Stimulated activated effector memory CD8-positive, alpha-beta T cell treated with anti-CD3 and anti-CD28 coated beads, Interleukin-12 subunit alpha, Interleukin-12 subunit beta, amount 100 ng/mL, for 72 hours (primary cell): ENCODE data around the gene SLC6A19.

Experiments
- ATAC-seq: fragments of 150-1000 bp; cut with Tn5 transposase; 2 replicates; pipeline ENCODE4 v1.10.0; 2021
- DNase-seq, 2 donors: peaks; one replicate each; pipeline ENCODE4 v3.0.0; 2021 to 2022; ENCODE audit warnings: low spot score in 2 of 2
- H3K27ac Mint-ChIP-seq: one replicate; pipeline ENCODE4 v1.8.0; 2022; ENCODE audit warnings: mild to moderate bottlenecking, mixed read lengths
- H3K36me3 Mint-ChIP-seq: one replicate; pipeline ENCODE4 v1.8.0; 2022; ENCODE audit warnings: mild to moderate bottlenecking, mixed read lengths
- H3K4me1 Mint-ChIP-seq: one replicate; pipeline ENCODE4 v1.8.0; 2022; ENCODE audit warnings: mixed read lengths
- H3K4me3 Mint-ChIP-seq: one replicate; pipeline ENCODE4 v1.8.0; 2022; ENCODE audit warnings: mild to moderate bottlenecking, mixed read lengths
- H3K9me3 Mint-ChIP-seq: one replicate; pipeline ENCODE4 v1.8.0; 2022; ENCODE audit warnings: mixed read lengths

The SLC6A19 gene

GRCh38 chr5:1216211-1216917, 15.0 kb downstream of the SLC6A19 start:
- no peak overlapping the region for H3K27ac Mint-ChIP-seq
- no peaks in the 10 kb centered on the region for H3K36me3 Mint-ChIP-seq
- DNase-seq (no peak), ATAC-seq (no peak)
- no peak overlapping the region for H3K4me3 Mint-ChIP-seq
- no peaks in the 10 kb centered on the region for H3K4me1 Mint-ChIP-seq
- no peaks in the 10 kb centered on the region for H3K9me3 Mint-ChIP-seq

- DNase-seq (no peak), ATAC-seq (no peak)
- no peaks in the 10 kb centered on the region for H3K4me1 Mint-ChIP-seq
- no peak overlapping the region for H3K27ac Mint-ChIP-seq
- H3K4me3 Mint-ChIP-seq, result no peak overlapping the region
- H3K36me3 Mint-ChIP-seq, result no peaks in the 10 kb centered on the region
- no peaks in the 10 kb centered on the region for H3K9me3 Mint-ChIP-seq
These were observed 15.5 kb downstream of the SLC6A19 start for GRCh38 chr5:1216918-1217295.

GRCh38 chr5:1217596-1218206, 16.3 kb downstream of the SLC6A19 start:
- Mint-ChIP-seq H3K27ac (no peak overlapping the region), H3K4me1 (no peaks in the 10 kb centered on the region), H3K9me3 (no peaks in the 10 kb centered on the region), H3K4me3 (no peak overlapping the region), H3K36me3 (no peaks in the 10 kb centered on the region)
- DNase-seq (no peak), ATAC-seq (no peak)

DNA sequence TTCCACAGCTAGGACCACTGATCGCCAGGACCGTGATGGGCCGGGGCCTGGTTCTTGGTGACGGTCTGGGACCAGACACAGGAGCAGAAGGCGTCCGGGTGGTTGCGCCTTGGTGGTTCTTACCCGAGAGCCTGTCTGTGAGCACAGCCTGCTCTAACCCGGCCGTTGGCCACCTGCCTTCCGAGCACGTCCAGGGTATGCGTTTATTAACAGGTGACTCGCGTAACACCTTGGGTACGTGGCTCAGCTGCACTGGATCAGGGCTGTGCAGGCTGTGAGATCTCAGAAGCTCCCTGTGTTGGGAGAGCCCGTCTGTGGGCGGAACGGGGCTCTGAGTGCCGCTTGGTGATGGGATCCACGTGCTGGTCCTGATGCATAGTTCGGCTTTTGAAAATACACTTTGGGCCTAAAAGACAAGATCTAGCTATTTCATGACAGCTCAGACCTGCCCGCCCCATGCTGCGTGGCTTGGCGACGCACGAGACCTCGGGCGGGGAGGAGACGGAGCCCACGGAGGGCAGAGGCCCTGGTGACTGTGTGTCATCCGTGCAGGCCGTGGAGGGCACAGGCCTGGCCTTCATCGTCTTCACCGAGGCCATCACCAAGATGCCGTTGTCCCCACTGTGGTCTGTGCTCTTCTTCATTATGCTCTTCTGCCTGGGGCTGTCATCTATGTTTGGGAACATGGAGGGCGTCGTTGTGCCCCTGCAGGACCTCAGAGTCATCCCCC, 17.1 kb downstream of the SLC6A19 start:
- Mint-ChIP-seq H3K4me1 (no peaks in the 10 kb centered on the region), H3K9me3 (no peaks in the 10 kb centered on the region), H3K27ac (no peak overlapping the region), H3K4me3 (no peak overlapping the region), H3K36me3 (no peaks in the 10 kb centered on the region)
- DNase-seq (no peak), ATAC-seq (no peak)

DNA sequence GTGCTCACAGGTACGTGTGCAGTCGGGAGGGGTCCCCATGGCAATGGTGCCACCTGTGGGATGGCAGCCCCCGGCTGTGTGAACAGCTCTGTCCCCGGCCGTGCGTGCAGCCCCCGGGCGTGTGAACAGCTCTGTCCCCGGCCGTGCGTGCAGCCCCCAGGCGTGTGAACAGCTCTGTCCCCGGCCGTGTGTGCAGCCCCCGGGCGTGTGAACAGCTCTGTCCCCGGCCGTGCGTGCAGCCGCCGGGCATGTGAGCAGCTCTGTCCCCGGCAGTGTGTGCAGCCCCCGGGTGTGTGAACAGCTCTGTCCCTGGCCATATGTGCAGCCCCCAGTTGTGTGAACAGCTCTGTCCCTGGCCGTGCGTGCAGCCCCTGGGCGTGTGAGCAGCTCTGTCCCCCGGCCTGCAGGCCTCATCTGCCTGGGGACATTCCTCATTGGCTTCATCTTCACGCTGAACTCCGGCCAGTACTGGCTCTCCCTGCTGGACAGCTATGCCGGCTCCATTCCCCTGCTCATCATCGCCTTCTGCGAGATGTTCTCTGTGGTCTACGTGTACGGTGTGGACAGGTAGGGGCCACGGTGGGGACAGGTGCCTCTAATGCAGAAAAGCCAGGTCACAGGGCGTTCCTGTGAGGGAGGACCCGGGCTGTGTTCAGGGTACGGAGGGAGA, 17.8 kb downstream of the SLC6A19 start:
- no peak overlapping the region for H3K27ac Mint-ChIP-seq
- no peak overlapping the region for H3K4me3 Mint-ChIP-seq
- no peaks in the 10 kb centered on the region for H3K4me1 Mint-ChIP-seq
- ATAC-seq (no peak), DNase-seq (no peak)
- H3K9me3 Mint-ChIP-seq, result no peaks in the 10 kb centered on the region
- H3K36me3 Mint-ChIP-seq, result no peaks in the 10 kb centered on the region

DNA sequence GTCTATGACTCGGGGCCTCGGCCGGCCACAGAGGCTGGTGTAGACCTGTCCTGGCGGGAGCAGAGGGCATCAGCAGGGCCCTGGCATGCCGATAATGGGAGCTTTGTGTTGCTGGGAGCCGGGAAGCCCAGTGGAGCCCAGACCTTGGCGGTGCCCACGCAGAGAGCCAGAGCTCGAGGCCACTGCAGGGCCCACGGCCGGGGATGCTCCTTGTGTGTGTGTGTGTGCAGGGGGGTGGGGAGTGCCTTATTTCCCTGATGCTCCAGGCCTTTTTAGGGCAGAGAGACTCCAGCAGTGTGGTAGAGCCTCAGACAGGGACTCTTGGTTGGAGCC, 18.3 kb downstream of the SLC6A19 start:
- H3K36me3 Mint-ChIP-seq, result no peaks in the 10 kb centered on the region
- DNase-seq (no peak), ATAC-seq (no peak)
- H3K9me3 Mint-ChIP-seq, result no peaks in the 10 kb centered on the region
- no peak overlapping the region for H3K27ac Mint-ChIP-seq
- no peak overlapping the region for H3K4me3 Mint-ChIP-seq
- no peaks in the 10 kb centered on the region for H3K4me1 Mint-ChIP-seq

GRCh38 chr5:1220351-1220750, 19.0 kb downstream of the SLC6A19 start:
- Mint-ChIP-seq H3K27ac (no peak overlapping the region), H3K4me1 (no peaks in the 10 kb centered on the region), H3K4me3 (no peak overlapping the region), H3K9me3 (no peaks in the 10 kb centered on the region), H3K36me3 (no peaks in the 10 kb centered on the region)
- ATAC-seq (no peak), DNase-seq (no peak)

DNA sequence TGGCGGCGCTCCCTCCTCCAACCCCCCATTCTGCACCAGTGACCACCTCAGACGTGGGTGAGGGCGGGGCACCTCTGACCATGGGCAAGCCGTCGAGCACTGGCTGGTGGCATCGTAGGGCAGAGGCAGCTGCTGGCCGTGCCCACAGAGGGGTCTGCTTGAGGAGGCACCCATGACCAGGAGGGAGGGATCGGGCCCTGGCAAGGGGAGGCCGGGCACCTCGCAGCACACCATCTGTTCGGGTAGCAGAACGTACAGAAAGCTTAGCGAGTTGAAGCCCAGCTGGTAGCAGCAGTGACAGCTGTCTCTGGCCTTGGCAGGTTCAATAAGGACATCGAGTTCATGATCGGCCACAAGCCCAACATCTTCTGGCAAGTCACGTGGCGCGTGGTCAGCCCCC, 19.4 kb downstream of the SLC6A19 start:
- H3K27ac Mint-ChIP-seq, result no peak overlapping the region
- no peak for DNase-seq
- H3K9me3 Mint-ChIP-seq, result no peaks in the 10 kb centered on the region
- ATAC-seq, result no peak
- no peaks in the 10 kb centered on the region for H3K36me3 Mint-ChIP-seq
- no peak overlapping the region for H3K4me3 Mint-ChIP-seq
- no peaks in the 10 kb centered on the region for H3K4me1 Mint-ChIP-seq

- Mint-ChIP-seq H3K4me1 (no peaks in the 10 kb centered on the region), H3K4me3 (no peak overlapping the region), H3K27ac (no peak overlapping the region), H3K9me3 (no peaks in the 10 kb centered on the region), H3K36me3 (no peaks in the 10 kb centered on the region)
- ATAC-seq (no peak), DNase-seq (no peak)
These were observed 20.3 kb downstream of the SLC6A19 start for GRCh38 chr5:1221721-1222120.

DNA sequence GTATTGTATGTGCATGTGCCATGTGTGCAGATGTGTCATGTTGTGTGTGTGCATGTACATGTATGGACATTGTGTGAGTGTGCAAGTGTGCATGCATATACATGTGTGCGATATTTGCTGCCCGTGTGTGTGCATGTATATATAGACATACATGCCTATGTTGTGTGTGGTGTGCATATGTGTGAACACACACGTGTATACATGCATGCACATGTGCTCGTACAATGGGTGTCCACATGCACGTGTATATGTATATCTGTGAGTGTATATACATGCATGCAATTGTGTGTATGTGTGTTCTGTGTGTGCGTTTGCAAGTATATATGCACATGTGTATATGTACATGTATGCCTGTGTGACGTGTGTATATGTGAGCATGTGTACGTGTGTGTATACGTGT, 20.8 kb downstream of the SLC6A19 start:
- DNase-seq (no peak), ATAC-seq (no peak)
- Mint-ChIP-seq H3K4me3 (no peak overlapping the region), H3K36me3 (no peaks in the 10 kb centered on the region), H3K9me3 (no peaks in the 10 kb centered on the region), H3K27ac (no peak overlapping the region), H3K4me1 (no peaks in the 10 kb centered on the region)

DNA sequence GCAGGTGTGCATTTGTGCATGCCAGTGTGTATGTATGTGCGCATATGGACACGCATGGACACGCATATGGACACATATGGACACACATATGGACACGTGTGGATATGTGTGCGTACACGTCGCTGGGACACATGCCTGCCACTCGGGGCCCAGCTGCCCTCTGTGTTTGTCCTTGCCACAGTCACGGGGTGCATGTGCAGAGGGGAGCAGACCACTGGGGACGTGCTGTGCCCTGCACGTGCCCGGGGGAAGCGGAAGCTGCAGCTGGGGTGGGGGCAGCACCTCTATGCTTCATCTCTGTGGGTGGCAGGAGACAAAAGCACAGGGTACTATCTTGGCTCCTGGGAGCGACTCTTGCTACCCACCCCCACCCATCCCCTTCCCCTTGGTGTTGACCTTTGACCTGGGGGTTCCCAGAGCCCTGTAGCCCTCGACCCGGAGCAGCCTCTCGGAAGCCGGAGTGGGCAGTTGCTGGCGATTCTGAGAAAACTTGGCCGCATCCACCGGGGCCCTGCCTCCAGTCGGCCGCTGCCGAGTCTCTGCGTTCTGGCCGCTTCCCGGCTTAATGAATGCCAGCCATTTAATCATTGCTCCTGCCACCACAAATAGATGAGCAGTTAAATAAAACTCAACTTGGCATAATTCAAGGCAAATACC, 21.4 kb downstream of the SLC6A19 start:
- no peaks in the 10 kb centered on the region for H3K36me3 Mint-ChIP-seq
- DNase-seq (no peak), ATAC-seq (no peak)

DNA sequence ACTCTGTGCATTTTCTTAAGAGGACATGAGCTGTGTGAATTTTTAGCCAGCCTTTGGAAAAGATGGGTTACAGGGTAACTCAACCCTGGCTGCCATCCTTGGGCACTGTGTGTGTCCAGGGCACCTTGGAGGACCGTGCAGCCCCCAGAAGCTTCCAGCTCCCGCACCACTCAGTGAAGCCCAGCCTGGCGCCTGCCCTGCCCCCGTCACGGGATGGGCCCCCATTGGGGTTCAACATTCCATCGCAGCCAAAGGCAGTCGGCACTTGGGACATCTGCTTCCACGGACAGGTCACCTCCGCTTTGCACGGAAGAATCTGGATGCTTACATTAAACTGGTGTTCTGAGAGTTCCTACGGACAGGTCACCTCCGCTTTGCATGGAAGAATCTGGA, 21.9 kb downstream of the SLC6A19 start:
- Mint-ChIP-seq H3K36me3 (no peaks in the 10 kb centered on the region), H3K9me3 (no peaks in the 10 kb centered on the region), H3K4me1 (peaks cover 4% of the 10 kb centered on the region), H3K4me3 (no peak overlapping the region), H3K27ac (no peak overlapping the region)
- DNase-seq, result no peak
- no peak for ATAC-seq

More for the DNA sequence above, 21.4 kb downstream of the SLC6A19 start:
- Mint-ChIP-seq H3K9me3 (no peaks in the 10 kb centered on the region), H3K27ac (no peak overlapping the region), H3K4me1 (no peaks in the 10 kb centered on the region), H3K4me3 (no peak overlapping the region)

- Mint-ChIP-seq H3K9me3 (no peaks in the 10 kb centered on the region), H3K36me3 (no peaks in the 10 kb centered on the region), H3K27ac (no peak overlapping the region), H3K4me3 (no peak overlapping the region), H3K4me1 (peaks cover 17% of the 10 kb centered on the region)
- ATAC-seq, result no peak
- DNase-seq, result no peak
These were observed 23.2 kb downstream of the SLC6A19 start for GRCh38 chr5:1224631-1225030.

GRCh38 chr5:1225081-1225480, 23.7 kb downstream of the SLC6A19 start, which contains the start of gene SLC6A18:
Gene SLC6A18 (plus strand): TSS chr5:1225381. CDS start chr5:1225478, 97 bp downstream.
- no peak within 1 kb of the TSS for H3K4me3 Mint-ChIP-seq
- no peak for DNase-seq
- H3K36me3 Mint-ChIP-seq, result no peaks in the 10 kb centered on the region
- no peak for ATAC-seq
- H3K4me1 Mint-ChIP-seq, result peaks cover 19% of the 10 kb centered on the region
- H3K27ac Mint-ChIP-seq, result no peak within 1 kb of the TSS
- H3K9me3 Mint-ChIP-seq, result no peaks in the 10 kb centered on the region

GRCh38 chr5:1226231-1226630, 24.8 kb downstream of the SLC6A19 start:
- H3K4me1 Mint-ChIP-seq, result peaks cover 19% of the 10 kb centered on the region
- H3K4me3 Mint-ChIP-seq, result no peak overlapping the region
- no peak overlapping the region for H3K27ac Mint-ChIP-seq
- no peaks in the 10 kb centered on the region for H3K9me3 Mint-ChIP-seq
- ATAC-seq (no peak), DNase-seq (no peak)
- no peaks in the 10 kb centered on the region for H3K36me3 Mint-ChIP-seq
